Chondrocyte (in vitro differentiated cells): ENCODE results near the gene TUSC2. TPM values are rescaled to one million over a fixed set of nuclear protein-coding genes. Genes with fewer than 3 reads are reported as not detected.

Experiments used
- DNase-seq: peaks from one replicate; pipeline ENCODE4 v3.0.0; 2021; ENCODE audit warnings: mixed read lengths, low spot score
- H3K27ac Mint-ChIP-seq: one replicate; pipeline ENCODE4 v1.8.0; 2021; ENCODE audit warnings: mild to moderate bottlenecking, moderate library complexity, mixed read lengths; ENCODE audit not compliant: unreplicated experiment
- H3K27me3 Mint-ChIP-seq: 2 replicates; pipeline ENCODE4 v1.8.0; 2021; ENCODE audit warnings: low read depth, mixed read lengths
- H3K36me3 Mint-ChIP-seq: 2 replicates; pipeline ENCODE4 v1.8.0; 2021; ENCODE audit warnings: low read depth, mixed read lengths
- H3K4me1 Mint-ChIP-seq: 2 replicates; pipeline ENCODE4 v1.8.0; 2021; ENCODE audit warnings: low read depth, mild to moderate bottlenecking, mixed read lengths
- H3K4me3 Mint-ChIP-seq: one replicate; pipeline ENCODE4 v1.8.0; 2021; ENCODE audit warnings: mild to moderate bottlenecking, moderate library complexity, mixed read lengths; ENCODE audit not compliant: unreplicated experiment
- H3K9me3 Mint-ChIP-seq: 2 replicates; pipeline ENCODE4 v1.8.0; 2021; ENCODE audit warnings: low read depth, mixed read lengths
- CTCF ChIP-seq: fragments of 200-600 bp; sonication (generic); IDR thresholded peaks from 2 replicates; pipeline ENCODE4 v1.5.0; 2021; ENCODE audit warnings: antibody characterized with exemption, mild to moderate bottlenecking, moderate library complexity
- total RNA-seq: library from RNA; stranded (reverse); gene quantifications from 3 replicates; pipeline ENCODE4 v1.2.1, GENCODE V29; 2021

Gene TUSC2
- total RNA-seq, 1 donor from 2014 or later = 15.3 TPM

GRCh38 chr3:50300681-50301254 lies 27.3 kb downstream of the TUSC2 start:
- Mint-ChIP-seq H3K27ac (peak overlapping the region; percentile 97), H3K4me3 (peak overlapping the region; percentile 98), H3K27me3 (no peaks in the 10 kb centered on the region), H3K4me1 (peaks cover 24% of the 10 kb centered on the region), H3K36me3 (no peaks in the 10 kb centered on the region), H3K9me3 (no peaks in the 10 kb centered on the region)
- DNase-seq = no peak
- TF ChIP-seq CTCF = no peak

GRCh38 chr3:50299929-50300680 lies 27.9 kb downstream of the TUSC2 start:
- Mint-ChIP-seq H3K27ac (peak overlapping the region; percentile 97), H3K9me3 (no peaks in the 10 kb centered on the region), H3K36me3 (no peaks in the 10 kb centered on the region), H3K4me3 (peak overlapping the region; percentile 98), H3K27me3 (no peaks in the 10 kb centered on the region), H3K4me1 (peaks cover 24% of the 10 kb centered on the region)
- no peak for DNase-seq
- no peak for TF ChIP-seq CTCF

GRCh38 chr3:50299638-50299928 lies 28.4 kb downstream of the TUSC2 start:
- Mint-ChIP-seq H3K4me1 (peaks cover 24% of the 10 kb centered on the region), H3K27ac (peak overlapping the region; percentile 97), H3K36me3 (no peaks in the 10 kb centered on the region), H3K9me3 (no peaks in the 10 kb centered on the region), H3K4me3 (peak overlapping the region; percentile 98), H3K27me3 (no peaks in the 10 kb centered on the region)
- no peak for DNase-seq
- TF ChIP-seq CTCF = no peak

- H3K4me3 Mint-ChIP-seq = peak within 1 kb of the TSS; percentile 98
- no peaks in the 10 kb centered on the region for H3K27me3 Mint-ChIP-seq
- H3K36me3 Mint-ChIP-seq = no peaks in the 10 kb centered on the region
- H3K4me1 Mint-ChIP-seq = peaks cover 24% of the 10 kb centered on the region
- peak; percentile 99 for DNase-seq
- peak within 1 kb of the TSS; percentile 97 for H3K27ac Mint-ChIP-seq
- H3K9me3 Mint-ChIP-seq = no peaks in the 10 kb centered on the region
- peak; percentile 65 for TF ChIP-seq CTCF
Observed at GRCh38 chr3:50298836-50299637, 29.0 kb downstream of the TUSC2 start, which contains the start of the genes HYAL3 and NAA80. Gene HYAL3 (minus strand): TSS chr3:50299405. CDS start chr3:50295602, 3,803 bp downstream. Gene NAA80 (minus strand): TSS chr3:50299405. CDS start chr3:50297463, 1,942 bp downstream.
